Adrenal gland (tissue), 19 donors: ENCODE results near the gene ATP8B3. TPM values are rescaled to one million over a fixed set of nuclear protein-coding genes. Genes with fewer than 3 reads are reported as not detected.
A peak's percentile ranks its signal among the peaks of the same experiment; 100 is the strongest.

Experiments used
- DNase-seq, 7 donors: peaks; one replicate each; pipeline ENCODE4 v3.0.0-alpha.2; 2019 to 2020
- H3K27ac ChIP-seq, 5 donors: fragments of 200-600 bp; sonication (generic) in 4 of 5; 1 replicate in 3 of 5; 2 replicates in 2 of 5; pipeline versions ENCODE4 v1.5.1 to v1.8.0; 2016 to 2020; ENCODE audit warnings: mild to moderate bottlenecking in 1 of 5
- H3K27me3 ChIP-seq: fragments of 200-600 bp; 2 replicates; pipeline ENCODE4 v1.8.0; 2021
- H3K36me3 ChIP-seq, 2 donors: fragments of 200-600 bp; replicated peaks in 1 of 2; 1 replicate in 1 of 2; 2 replicates in 1 of 2; pipeline versions ENCODE4 v1.5.1 to v1.8.0; 2018 to 2022
- H3K4me1 ChIP-seq, 2 donors: fragments of 200-600 bp; replicated peaks in 1 of 2; 1 replicate in 1 of 2; 2 replicates in 1 of 2; pipeline versions ENCODE4 v1.5.1 to v1.8.0; 2018 to 2021
- H3K4me3 ChIP-seq, 4 donors: fragments of 200-600 bp; sonication (generic) in 3 of 4; one replicate each; pipeline ENCODE4 v1.5.1; 2016 to 2018
- H3K9me3 ChIP-seq, 3 donors: fragments of 200-600 bp; sonication (generic) in 1 of 3; replicated peaks in 1 of 3; 1 replicate in 2 of 3; 2 replicates in 1 of 3; pipeline versions ENCODE4 v1.5.1 to v1.8.0; 2016 to 2021
- POLR2A ChIP-seq, 2 donors: fragments of 450-650 bp; IDR thresholded peaks; one replicate each; pipeline ENCODE4 v1.6.1; 2017; ENCODE audit warnings: antibody characterized with exemption in 2 of 2, mild to moderate bottlenecking in 2 of 2, moderate library complexity in 1 of 2
- WGBS, 4 donors: extraction: QIAGEN DNeasy Blood & Tissue Kit in 2 of 4; methylation state at CpG; one replicate each; pipeline versions ENCODE4 v1.1.5 to v1.1.7; 2013 to 2017; 5-methylcytosine and 5-hydroxymethylcytosine counted together
- intact Hi-C, 2 donors: fragments of 100-400 bp; cut with DNase I; formaldehyde crosslinking; loops; one replicate each; pipeline versions ENCODE4 v1.14.1 to v1.15.0; 2022 to 2023
- long read RNA-seq, 10 donors: library from polyadenylated mRNA in 3 of 10; unstranded in 2 of 10; stranded (forward) in 1 of 10; transcript quantifications; one replicate each; pipeline ENCODE4 v2.0.0 and lab custom pipeline, GENCODE V29; 2021 to 2026
- polyA plus RNA-seq, 3 donors: library from polyadenylated mRNA; stranded (reverse); fragments of 200-250 nt in 2 of 3; fragments of 350-450 nt in 1 of 3; fragmentation: Illumina TruSeq in 1 of 3; extraction: RNeasy Lipid Tissue Mini Kit (QIAGEN cat#74804) in 1 of 3; gene quantifications; one replicate each; pipeline ENCODE4 v1.2.3, GENCODE V29; 2013 to 2014
- total RNA-seq, 9 donors: library from RNA; depleted of rRNA in 4 of 9; stranded (reverse); fragments of >200 nt in 4 of 9; fragments of 120-200 nt in 1 of 9; fragmentation: NEBNext Ultra II Directional in 1 of 9; extraction: Animal tissue kit (Norgen Biotek cat#: 25700) in 1 of 9; gene quantifications; one replicate each; pipeline versions ENCODE4 v1.1.0 to v1.2.4, GENCODE V29; 2013 to 2023
- TF ChIP-seq, protein P1 (sequence below), 6 experiments: fragments of 450-650 bp in 4 of 6; fragments of 200-600 bp in 2 of 6; sonication (generic) in 1 of 6; IDR thresholded peaks; 1 replicate in 5 of 6; 2 replicates in 1 of 6; pipeline versions ENCODE4 v1.5.1 to v1.8.0; 2016 to 2021; ENCODE audit warnings: antibody characterized with exemption in 6 of 6, mild to moderate bottlenecking in 2 of 6, moderate library complexity in 1 of 6
- donor health status: healthy with polysubstance abuse.
- donor health status: Bipolar disorder and iron deficiency.
- donor health status: DM: yes; HTN: yes; CAD: no.
- donor health status: DM: no; HTN: no; CAD: no.
- donor health status: DM: no; HTN: no; CAD: no.
- donor health status: DM: yes; HTN: yes; CAD: no.

ATP8B3 gene, protein sequence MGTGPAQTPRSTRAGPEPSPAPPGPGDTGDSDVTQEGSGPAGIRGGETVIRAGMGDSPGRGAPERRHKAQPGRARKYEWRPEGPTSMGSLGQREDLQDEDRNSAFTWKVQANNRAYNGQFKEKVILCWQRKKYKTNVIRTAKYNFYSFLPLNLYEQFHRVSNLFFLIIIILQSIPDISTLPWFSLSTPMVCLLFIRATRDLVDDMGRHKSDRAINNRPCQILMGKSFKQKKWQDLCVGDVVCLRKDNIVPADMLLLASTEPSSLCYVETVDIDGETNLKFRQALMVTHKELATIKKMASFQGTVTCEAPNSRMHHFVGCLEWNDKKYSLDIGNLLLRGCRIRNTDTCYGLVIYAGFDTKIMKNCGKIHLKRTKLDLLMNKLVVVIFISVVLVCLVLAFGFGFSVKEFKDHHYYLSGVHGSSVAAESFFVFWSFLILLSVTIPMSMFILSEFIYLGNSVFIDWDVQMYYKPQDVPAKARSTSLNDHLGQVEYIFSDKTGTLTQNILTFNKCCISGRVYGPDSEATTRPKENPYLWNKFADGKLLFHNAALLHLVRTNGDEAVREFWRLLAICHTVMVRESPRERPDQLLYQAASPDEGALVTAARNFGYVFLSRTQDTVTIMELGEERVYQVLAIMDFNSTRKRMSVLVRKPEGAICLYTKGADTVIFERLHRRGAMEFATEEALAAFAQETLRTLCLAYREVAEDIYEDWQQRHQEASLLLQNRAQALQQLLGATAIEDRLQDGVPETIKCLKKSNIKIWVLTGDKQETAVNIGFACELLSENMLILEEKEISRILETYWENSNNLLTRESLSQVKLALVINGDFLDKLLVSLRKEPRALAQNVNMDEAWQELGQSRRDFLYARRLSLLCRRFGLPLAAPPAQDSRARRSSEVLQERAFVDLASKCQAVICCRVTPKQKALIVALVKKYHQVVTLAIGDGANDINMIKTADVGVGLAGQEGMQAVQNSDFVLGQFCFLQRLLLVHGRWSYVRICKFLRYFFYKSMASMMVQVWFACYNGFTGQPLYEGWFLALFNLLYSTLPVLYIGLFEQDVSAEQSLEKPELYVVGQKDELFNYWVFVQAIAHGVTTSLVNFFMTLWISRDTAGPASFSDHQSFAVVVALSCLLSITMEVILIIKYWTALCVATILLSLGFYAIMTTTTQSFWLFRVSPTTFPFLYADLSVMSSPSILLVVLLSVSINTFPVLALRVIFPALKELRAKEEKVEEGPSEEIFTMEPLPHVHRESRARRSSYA (N-terminal part only)
- total RNA-seq (10 to 100 TPM in 2 of 9 donors, 1 to 10 TPM in 6, under 1 TPM in 1; 0.26 to 15.1 (median 4.9) TPM), polyA plus RNA-seq (1 to 10 TPM; 2.0 to 9.2 (median 3.9) TPM)
- long read RNA-seq, donor 1 = 0 reads
- long read RNA-seq, donor 2, partial matches to known transcripts = 0 of 1 reads
- long read RNA-seq, donor 2, other reads (novel, unspliced or antisense) = 0 of 1 reads
- long read RNA-seq, donor 3 = 0 reads
- long read RNA-seq, donor 4, partial matches to known transcripts = 0 of 1 reads
- long read RNA-seq, donor 4, other reads (novel, unspliced or antisense) = 1 of 1 reads
- long read RNA-seq, donor 5, partial matches to known transcripts = 7 of 26 reads
- long read RNA-seq, donor 5, other reads (novel, unspliced or antisense) = 19 of 26 reads
- long read RNA-seq, donor 6 = 0 reads
- long read RNA-seq, donor 7 = 0 reads
- long read RNA-seq, donor 8 = 0 reads
- long read RNA-seq, donor 9 = 0 reads
- long read RNA-seq, donor 10 = 0 reads

- H3K4me1 ChIP-seq = peaks cover 12 to 24% of the 10 kb centered on the region in 2 donors
- H3K27me3 ChIP-seq = no peaks in the 10 kb centered on the region
- no peak for TF ChIP-seq POLR2A (IDR thresholded peaks at IDR 0.05)
- TF ChIP-seq, protein P1, sequence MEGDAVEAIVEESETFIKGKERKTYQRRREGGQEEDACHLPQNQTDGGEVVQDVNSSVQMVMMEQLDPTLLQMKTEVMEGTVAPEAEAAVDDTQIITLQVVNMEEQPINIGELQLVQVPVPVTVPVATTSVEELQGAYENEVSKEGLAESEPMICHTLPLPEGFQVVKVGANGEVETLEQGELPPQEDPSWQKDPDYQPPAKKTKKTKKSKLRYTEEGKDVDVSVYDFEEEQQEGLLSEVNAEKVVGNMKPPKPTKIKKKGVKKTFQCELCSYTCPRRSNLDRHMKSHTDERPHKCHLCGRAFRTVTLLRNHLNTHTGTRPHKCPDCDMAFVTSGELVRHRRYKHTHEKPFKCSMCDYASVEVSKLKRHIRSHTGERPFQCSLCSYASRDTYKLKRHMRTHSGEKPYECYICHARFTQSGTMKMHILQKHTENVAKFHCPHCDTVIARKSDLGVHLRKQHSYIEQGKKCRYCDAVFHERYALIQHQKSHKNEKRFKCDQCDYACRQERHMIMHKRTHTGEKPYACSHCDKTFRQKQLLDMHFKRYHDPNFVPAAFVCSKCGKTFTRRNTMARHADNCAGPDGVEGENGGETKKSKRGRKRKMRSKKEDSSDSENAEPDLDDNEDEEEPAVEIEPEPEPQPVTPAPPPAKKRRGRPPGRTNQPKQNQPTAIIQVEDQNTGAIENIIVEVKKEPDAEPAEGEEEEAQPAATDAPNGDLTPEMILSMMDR (IDR thresholded peaks at IDR 0.05) = peak in 5 of 6 experiments; percentile 12 to 46 (median 26)
- no peak for DNase-seq
- H3K4me3 ChIP-seq = peak within 1 kb of the TSS in 3 of 4 donors; percentile 10 to 48 (median 31)
- H3K27ac ChIP-seq = peak within 1 kb of the TSS in 4 of 5 donors; percentile 73 to 85 (median 78)
- WGBS, 4 donors = 0 to 3% (median 1%) methylated on average over 5 to 48 of the region's 48 CpGs
- intact Hi-C loops = loop anchor here in 1 of 2 donors (10.0 kb wide), 1 partner anchor 267 kb away; no protein-coding TSS in a partner anchor
- H3K36me3 ChIP-seq = peaks cover 0 to 22% of the 10 kb centered on the region in 2 donors
- H3K9me3 ChIP-seq = no peaks in the 10 kb centered on the region
Observed at GRCh38 chr19:1811942-1812425, at the start of gene ATP8B3. TSS of gene ATP8B3 (minus strand) at chr19:1812276. CDS start at chr19:1811736, 540 bp downstream.

DNA sequence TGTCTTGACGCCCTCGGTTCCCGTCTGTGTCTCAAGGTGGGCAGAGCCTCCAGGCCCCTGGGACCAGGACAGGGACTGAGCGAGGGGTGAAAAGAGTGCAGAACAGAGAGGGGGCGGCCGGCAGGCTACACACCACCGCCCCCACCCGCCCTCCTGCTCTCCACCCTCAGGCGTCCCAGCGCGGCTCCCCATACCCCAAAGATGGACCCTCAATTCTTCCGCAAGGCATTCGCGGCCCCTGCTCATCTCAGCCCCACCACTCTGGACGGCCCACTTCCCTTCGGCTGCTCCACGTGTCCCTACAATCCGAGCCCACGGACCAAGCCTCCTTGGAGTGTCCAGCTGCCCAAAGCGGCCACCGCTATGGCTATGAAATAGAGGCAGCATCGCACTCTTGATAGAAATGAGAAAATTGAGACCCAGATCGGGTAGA, 49.5 kb upstream of the ATP8B3 start:
- peaks cover 35 to 49% of the 10 kb centered on the region in 2 donors for H3K4me1 ChIP-seq
- 25 to 50% (median 42%) methylated on average over 13 to 23 of the region's 23 CpGs for WGBS, 4 donors
- no peaks in the 10 kb centered on the region for H3K36me3 ChIP-seq
- peak overlapping the region in 2 of 5 donors; percentile 5 to 34 for H3K27ac ChIP-seq
- H3K9me3 ChIP-seq = no peaks in the 10 kb centered on the region
- H3K27me3 ChIP-seq = no peaks in the 10 kb centered on the region
- intact Hi-C loops = loop anchor here in 1 of 2 donors (10.0 kb wide), 1 partner anchor 63 kb away; no protein-coding TSS in a partner anchor
- H3K4me3 ChIP-seq = peak overlapping the region in 1 of 4 donors; percentile 86
- DNase-seq = no peak
- TF ChIP-seq, protein P1 (IDR thresholded peaks at IDR 0.05) = no peak
- TF ChIP-seq POLR2A (IDR thresholded peaks at IDR 0.05) = no peak

GRCh38 chr19:1860821-1861598, 48.9 kb upstream of the ATP8B3 start:
- H3K36me3 ChIP-seq = no peaks in the 10 kb centered on the region
- H3K27me3 ChIP-seq = no peaks in the 10 kb centered on the region
- WGBS, 4 donors = 71 to 81% (median 71%) methylated on average over 16 to 28 of the region's 28 CpGs
- TF ChIP-seq, protein P1 (IDR thresholded peaks at IDR 0.05) = no peak
- TF ChIP-seq POLR2A (IDR thresholded peaks at IDR 0.05) = no peak
- no peaks in the 10 kb centered on the region for H3K9me3 ChIP-seq
- peak in 3 of 7 donors; percentile 37 to 52 (median 52) for DNase-seq
- intact Hi-C loops = loop anchor here in 1 of 2 donors (10.0 kb wide), 1 partner anchor 64 kb away; no protein-coding TSS in a partner anchor
- peak overlapping the region in 1 of 4 donors; percentile 86 for H3K4me3 ChIP-seq
- H3K4me1 ChIP-seq = peaks cover 41 to 54% of the 10 kb centered on the region in 2 donors
- H3K27ac ChIP-seq = peak overlapping the region in 1 of 5 donors; percentile 5
